22Rv1 (cell line): ENCODE measurements around the gene OR4S2.

Experiments used
- ZFX ChIP-seq: fragments of 450-650 bp; IDR thresholded peaks from 2 replicates; pipeline ENCODE4 v1.6.1; 2017; ENCODE audit warnings: antibody characterized with exemption, borderline replicate concordance
- TF ChIP-seq, protein P1 (sequence below): fragments of 450-650 bp; IDR thresholded peaks from 2 replicates; pipeline ENCODE4 v1.5.1; 2017; ENCODE audit warnings: mild to moderate bottlenecking

DNA sequence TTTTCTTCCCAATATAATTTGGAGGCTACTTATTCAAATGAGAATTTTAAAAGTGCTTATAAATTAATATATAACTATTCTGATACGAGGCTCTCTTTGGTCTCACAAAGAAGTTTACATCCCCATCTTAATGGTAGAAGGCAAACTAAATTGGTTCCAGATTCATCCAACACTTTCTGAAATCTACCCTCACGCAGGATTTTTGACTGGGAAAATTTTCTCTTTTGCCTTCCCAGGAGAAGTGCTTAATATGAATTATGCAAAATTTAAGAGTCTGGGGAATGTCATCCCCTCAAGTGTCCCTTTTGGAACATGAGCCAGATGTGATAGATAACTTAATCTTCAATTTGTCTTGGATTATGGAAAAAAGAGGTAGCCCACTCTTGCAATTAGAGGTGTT, 40.6 kb upstream of the OR4S2 start, which contains the start of gene OR4C11:
- TF ChIP-seq, protein P1, sequence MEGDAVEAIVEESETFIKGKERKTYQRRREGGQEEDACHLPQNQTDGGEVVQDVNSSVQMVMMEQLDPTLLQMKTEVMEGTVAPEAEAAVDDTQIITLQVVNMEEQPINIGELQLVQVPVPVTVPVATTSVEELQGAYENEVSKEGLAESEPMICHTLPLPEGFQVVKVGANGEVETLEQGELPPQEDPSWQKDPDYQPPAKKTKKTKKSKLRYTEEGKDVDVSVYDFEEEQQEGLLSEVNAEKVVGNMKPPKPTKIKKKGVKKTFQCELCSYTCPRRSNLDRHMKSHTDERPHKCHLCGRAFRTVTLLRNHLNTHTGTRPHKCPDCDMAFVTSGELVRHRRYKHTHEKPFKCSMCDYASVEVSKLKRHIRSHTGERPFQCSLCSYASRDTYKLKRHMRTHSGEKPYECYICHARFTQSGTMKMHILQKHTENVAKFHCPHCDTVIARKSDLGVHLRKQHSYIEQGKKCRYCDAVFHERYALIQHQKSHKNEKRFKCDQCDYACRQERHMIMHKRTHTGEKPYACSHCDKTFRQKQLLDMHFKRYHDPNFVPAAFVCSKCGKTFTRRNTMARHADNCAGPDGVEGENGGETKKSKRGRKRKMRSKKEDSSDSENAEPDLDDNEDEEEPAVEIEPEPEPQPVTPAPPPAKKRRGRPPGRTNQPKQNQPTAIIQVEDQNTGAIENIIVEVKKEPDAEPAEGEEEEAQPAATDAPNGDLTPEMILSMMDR = no peak
- TF ChIP-seq ZFX = no peak
